ENCODE measurements around the gene ENTHD1. TPM values are rescaled to one million over a fixed set of nuclear protein-coding genes. Genes with fewer than 3 reads are reported as not detected.

The ENTHD1 gene
- total RNA-seq, 1 experiment from 2014 or later = not detected

- no peak for DNase-seq (ENCODE audit: low spot score)
Measured at GRCh38 chr22:39797528-39798147, 95.9 kb downstream of the ENTHD1 start.

- DNase-seq (ENCODE audit: low spot score) = no peak
Measured at GRCh38 chr22:39789788-39790187, 103.8 kb downstream of the ENTHD1 start.

GRCh38 chr22:39785232-39785631 lies 108.3 kb downstream of the ENTHD1 start:
- no peak for DNase-seq (ENCODE audit: low spot score)

- no peak for DNase-seq (ENCODE audit: low spot score)
Measured at GRCh38 chr22:39777716-39778454, 115.7 kb downstream of the ENTHD1 start.

GRCh38 chr22:39776295-39777009 lies 117.1 kb downstream of the ENTHD1 start:
- no peak for DNase-seq (ENCODE audit: low spot score)

- DNase-seq (ENCODE audit: low spot score) = peak; percentile 0
Measured at GRCh38 chr22:39773976-39774539, 119.5 kb downstream of the ENTHD1 start.

- DNase-seq (ENCODE audit: low spot score) = no peak
Measured at GRCh38 chr22:39773503-39773902, 120.1 kb downstream of the ENTHD1 start.

- no peak for DNase-seq (ENCODE audit: low spot score)
Measured at GRCh38 chr22:39771486-39771885, 122.1 kb downstream of the ENTHD1 start.

- no peak for DNase-seq (ENCODE audit: low spot score)
Measured at GRCh38 chr22:39765661-39766060, 127.9 kb downstream of the ENTHD1 start.

- DNase-seq (ENCODE audit: low spot score) = no peak
Measured at GRCh38 chr22:39765046-39765445, 128.5 kb downstream of the ENTHD1 start.

GRCh38 chr22:39763276-39763675 lies 130.3 kb downstream of the ENTHD1 start:
- no peak for DNase-seq (ENCODE audit: low spot score)

GRCh38 chr22:39750759-39751158 lies 142.8 kb downstream of the ENTHD1 start:
- no peak for DNase-seq (ENCODE audit: low spot score)

- peak; percentile 71 for DNase-seq (ENCODE audit: low spot score)
Measured at GRCh38 chr22:39748877-39749276, 144.7 kb downstream of the ENTHD1 start.

- DNase-seq (ENCODE audit: low spot score) = no peak
Measured at GRCh38 chr22:39746600-39747262, 146.8 kb downstream of the ENTHD1 start.

GRCh38 chr22:39745789-39746188 lies 147.8 kb downstream of the ENTHD1 start:
- DNase-seq (ENCODE audit: low spot score) = no peak

- DNase-seq (ENCODE audit: low spot score) = no peak
Measured at GRCh38 chr22:39744353-39744752, 149.2 kb downstream of the ENTHD1 start.

- DNase-seq (ENCODE audit: low spot score) = no peak
Measured at GRCh38 chr22:39743935-39744334, 149.6 kb downstream of the ENTHD1 start.

- DNase-seq (ENCODE audit: low spot score) = no peak
Measured at GRCh38 chr22:39739338-39740027, 154.1 kb downstream of the ENTHD1 start.

- DNase-seq (ENCODE audit: low spot score) = no peak
Measured at GRCh38 chr22:39738746-39739145, 154.8 kb downstream of the ENTHD1 start.

- DNase-seq (ENCODE audit: low spot score) = no peak
Measured at GRCh38 chr22:39735776-39736175, 157.8 kb downstream of the ENTHD1 start.

- DNase-seq (ENCODE audit: low spot score) = no peak
Measured at GRCh38 chr22:39734866-39735265, 158.7 kb downstream of the ENTHD1 start.
